HL-60 (cell line): ENCODE data around the gene THRB.

Source experiments
- TF ChIP-seq, protein P1 (sequence below): IDR thresholded peaks from one replicate; pipeline ENCODE4 v1.5.1; 2011; ENCODE audit warnings: low read length, control low read depth, inconsistent platforms; ENCODE audit not compliant: insufficient read depth
- TF ChIP-seq, protein P2 (sequence below): IDR thresholded peaks from 2 replicates; pipeline ENCODE4 v1.6.1; 2012; ENCODE audit warnings: low read depth; ENCODE audit not compliant: insufficient replicate concordance

DNA sequence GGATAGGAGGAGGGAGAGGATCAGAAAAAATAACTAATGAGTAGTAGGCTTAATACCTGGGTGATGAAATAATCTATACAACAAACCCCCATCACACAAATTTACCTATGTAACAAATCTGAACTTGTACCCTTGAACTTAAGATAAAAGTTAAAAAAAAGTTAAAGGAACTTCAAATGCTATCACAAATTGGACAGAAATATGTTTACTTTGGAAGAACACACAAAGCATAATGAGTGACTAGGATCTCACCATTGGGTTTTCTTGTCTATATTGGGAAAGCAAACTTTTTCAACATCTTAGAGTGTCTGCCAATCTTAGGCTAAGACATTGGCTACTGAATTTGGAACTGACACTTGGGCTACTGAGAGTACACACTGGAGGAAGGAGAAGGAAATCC, 140.4 kb downstream of the THRB start:
- TF ChIP-seq, protein P1, sequence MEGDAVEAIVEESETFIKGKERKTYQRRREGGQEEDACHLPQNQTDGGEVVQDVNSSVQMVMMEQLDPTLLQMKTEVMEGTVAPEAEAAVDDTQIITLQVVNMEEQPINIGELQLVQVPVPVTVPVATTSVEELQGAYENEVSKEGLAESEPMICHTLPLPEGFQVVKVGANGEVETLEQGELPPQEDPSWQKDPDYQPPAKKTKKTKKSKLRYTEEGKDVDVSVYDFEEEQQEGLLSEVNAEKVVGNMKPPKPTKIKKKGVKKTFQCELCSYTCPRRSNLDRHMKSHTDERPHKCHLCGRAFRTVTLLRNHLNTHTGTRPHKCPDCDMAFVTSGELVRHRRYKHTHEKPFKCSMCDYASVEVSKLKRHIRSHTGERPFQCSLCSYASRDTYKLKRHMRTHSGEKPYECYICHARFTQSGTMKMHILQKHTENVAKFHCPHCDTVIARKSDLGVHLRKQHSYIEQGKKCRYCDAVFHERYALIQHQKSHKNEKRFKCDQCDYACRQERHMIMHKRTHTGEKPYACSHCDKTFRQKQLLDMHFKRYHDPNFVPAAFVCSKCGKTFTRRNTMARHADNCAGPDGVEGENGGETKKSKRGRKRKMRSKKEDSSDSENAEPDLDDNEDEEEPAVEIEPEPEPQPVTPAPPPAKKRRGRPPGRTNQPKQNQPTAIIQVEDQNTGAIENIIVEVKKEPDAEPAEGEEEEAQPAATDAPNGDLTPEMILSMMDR, result no peak
- TF ChIP-seq, protein P2, sequence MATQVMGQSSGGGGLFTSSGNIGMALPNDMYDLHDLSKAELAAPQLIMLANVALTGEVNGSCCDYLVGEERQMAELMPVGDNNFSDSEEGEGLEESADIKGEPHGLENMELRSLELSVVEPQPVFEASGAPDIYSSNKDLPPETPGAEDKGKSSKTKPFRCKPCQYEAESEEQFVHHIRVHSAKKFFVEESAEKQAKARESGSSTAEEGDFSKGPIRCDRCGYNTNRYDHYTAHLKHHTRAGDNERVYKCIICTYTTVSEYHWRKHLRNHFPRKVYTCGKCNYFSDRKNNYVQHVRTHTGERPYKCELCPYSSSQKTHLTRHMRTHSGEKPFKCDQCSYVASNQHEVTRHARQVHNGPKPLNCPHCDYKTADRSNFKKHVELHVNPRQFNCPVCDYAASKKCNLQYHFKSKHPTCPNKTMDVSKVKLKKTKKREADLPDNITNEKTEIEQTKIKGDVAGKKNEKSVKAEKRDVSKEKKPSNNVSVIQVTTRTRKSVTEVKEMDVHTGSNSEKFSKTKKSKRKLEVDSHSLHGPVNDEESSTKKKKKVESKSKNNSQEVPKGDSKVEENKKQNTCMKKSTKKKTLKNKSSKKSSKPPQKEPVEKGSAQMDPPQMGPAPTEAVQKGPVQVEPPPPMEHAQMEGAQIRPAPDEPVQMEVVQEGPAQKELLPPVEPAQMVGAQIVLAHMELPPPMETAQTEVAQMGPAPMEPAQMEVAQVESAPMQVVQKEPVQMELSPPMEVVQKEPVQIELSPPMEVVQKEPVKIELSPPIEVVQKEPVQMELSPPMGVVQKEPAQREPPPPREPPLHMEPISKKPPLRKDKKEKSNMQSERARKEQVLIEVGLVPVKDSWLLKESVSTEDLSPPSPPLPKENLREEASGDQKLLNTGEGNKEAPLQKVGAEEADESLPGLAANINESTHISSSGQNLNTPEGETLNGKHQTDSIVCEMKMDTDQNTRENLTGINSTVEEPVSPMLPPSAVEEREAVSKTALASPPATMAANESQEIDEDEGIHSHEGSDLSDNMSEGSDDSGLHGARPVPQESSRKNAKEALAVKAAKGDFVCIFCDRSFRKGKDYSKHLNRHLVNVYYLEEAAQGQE, result no peak
